ENCODE results near the gene ENGASE.
"Not testable (repeated sequence)": the region's sequence is repeated elsewhere in the genome, so short reads cannot be mapped to it uniquely, and the experiment has no call there.

ENGASE gene

GRCh38 chr17:79029327-79030009 lies 45.2 kb upstream of the ENGASE start:
- Histone ChIP-seq H3K4me1 (peaks cover 55 to 78% (median 68%) of the 10 kb centered on the region in 10 experiments), H3K27ac (no peak overlapping the region), H3K4me2 (peak overlapping the region; percentile 27 to 100 (median 46)), H3K27me3 (peaks cover 13 to 24% (median 21%) of the 10 kb centered on the region in 11 experiments), H3K9me3 (replicated peaks in 1 of 11) (no peaks in the 10 kb centered on the region), H3K4me3 (no peak overlapping the region), H3K9ac (0 out of 22 replicates have a peak overlapping the region, but pooled peaks of 1 of the 11 experiments have one; percentile 18), H3K36me3 (no peaks in the 10 kb centered on the region), H4K20me1 (peaks cover 0 to 8% (median 0%) of the 10 kb centered on the region in 11 experiments; a peak in 2 of 22 replicates)
- TF ChIP-seq Cebpa-rat (IDR thresholded peaks at IDR 0.05) = no peak

GRCh38 chr17:79030636-79031035 lies 44.0 kb upstream of the ENGASE start:
- not testable (repeated sequence) for H3K9me3 ChIP-seq (replicated peaks in 1 of 11); H4K20me1 ChIP-seq; H3K9ac ChIP-seq; H3K27ac ChIP-seq; H3K4me3 ChIP-seq; H3K36me3 ChIP-seq
- Histone ChIP-seq H3K27me3 (peaks cover 1 to 12% (median 9%) of the 10 kb centered on the region in 11 experiments; a peak in 20 of 22 replicates), H3K4me1 (peaks cover 46 to 78% (median 66%) of the 10 kb centered on the region in 10 experiments), H3K4me2 (peak overlapping the region in 3 of 11 experiments; percentile 7 to 100 (median 24); a peak in 3 of 22 replicates)

GRCh38 chr17:79031996-79032875 lies 42.4 kb upstream of the ENGASE start:
- peaks cover 0 to 4% (median 0%) of the 10 kb centered on the region in 11 experiments; a peak in 1 of 22 replicates for H4K20me1 ChIP-seq
- no peaks in the 10 kb centered on the region for H3K27me3 ChIP-seq
- no peak overlapping the region for H3K4me2 ChIP-seq
- H3K9ac ChIP-seq = no peak overlapping the region
- H3K4me3 ChIP-seq = no peak overlapping the region
- H3K9me3 ChIP-seq (replicated peaks in 1 of 11) = no peaks in the 10 kb centered on the region
- H3K4me1 ChIP-seq = peaks cover 43 to 78% (median 67%) of the 10 kb centered on the region in 10 experiments
- TF ChIP-seq Cebpa-rat (IDR thresholded peaks at IDR 0.05) = no peak
- H3K27ac ChIP-seq = no peak overlapping the region
- no peaks in the 10 kb centered on the region for H3K36me3 ChIP-seq

- H3K27me3 ChIP-seq = no peaks in the 10 kb centered on the region
- peaks cover 34 to 78% (median 63%) of the 10 kb centered on the region in 10 experiments for H3K4me1 ChIP-seq
- peaks cover 0 to under 1% (median 0%) of the 10 kb centered on the region in 11 experiments; a peak in 1 of 22 replicates for H4K20me1 ChIP-seq
- no peak for TF ChIP-seq Cebpa-rat (IDR thresholded peaks at IDR 0.05)
- H3K4me3 ChIP-seq = no peak overlapping the region
- H3K9ac ChIP-seq = no peak overlapping the region
- no peaks in the 10 kb centered on the region for H3K36me3 ChIP-seq
- H3K9me3 ChIP-seq (replicated peaks in 1 of 11) = no peaks in the 10 kb centered on the region
- peak overlapping the region in 3 of 11 experiments; percentile 85 to 91 (median 86); a peak in 5 of 22 replicates for H3K4me2 ChIP-seq
- no peak overlapping the region for H3K27ac ChIP-seq
Observed at GRCh38 chr17:79033046-79033616, 41.5 kb upstream of the ENGASE start.

- H3K36me3 ChIP-seq = no peaks in the 10 kb centered on the region
Observed at GRCh38 chr17:79033741-79034501, 40.7 kb upstream of the ENGASE start.

DNA sequence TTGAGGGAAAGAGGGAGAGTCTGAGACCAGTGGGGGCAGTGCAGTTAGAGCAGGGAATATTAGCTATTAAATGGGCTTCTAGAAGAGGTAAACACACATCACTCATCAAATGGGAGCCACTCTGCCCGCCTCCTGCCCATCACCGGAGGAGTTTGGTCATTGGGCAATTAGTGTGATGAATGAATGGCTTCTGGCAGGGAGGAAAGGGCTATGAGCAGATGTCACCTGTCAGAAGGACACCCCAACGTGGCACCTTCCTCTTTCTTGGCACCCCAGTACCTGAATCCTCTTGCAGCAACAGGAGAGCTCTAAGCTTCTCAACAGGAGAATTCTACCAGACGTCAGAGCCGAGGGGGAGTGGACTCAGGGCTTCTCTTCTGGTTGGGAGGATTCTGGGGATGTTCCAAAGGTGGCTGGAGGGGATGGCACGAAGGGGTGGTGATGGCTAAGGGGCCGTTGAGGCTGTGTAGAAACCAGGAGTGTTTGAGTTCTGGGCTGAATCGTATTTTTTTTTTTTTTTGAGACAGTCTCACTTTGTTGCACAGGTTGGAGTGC lies 39.6 kb upstream of the ENGASE start:
- no peak overlapping the region; a peak in 1 of 22 replicates for H3K27ac ChIP-seq
- TF ChIP-seq Cebpa-rat (IDR thresholded peaks at IDR 0.05) = no peak
- peak overlapping the region in 8 of 11 experiments; percentile 24 to 92 (median 86); a peak in 14 of 22 replicates for H3K4me2 ChIP-seq
- no peaks in the 10 kb centered on the region for H3K27me3 ChIP-seq
- no peaks in the 10 kb centered on the region for H3K36me3 ChIP-seq
- peaks cover 15 to 78% (median 59%) of the 10 kb centered on the region in 10 experiments for H3K4me1 ChIP-seq
- no peak overlapping the region for H3K4me3 ChIP-seq
- H3K9me3 ChIP-seq (replicated peaks in 1 of 11) = no peaks in the 10 kb centered on the region
- no peaks in the 10 kb centered on the region for H4K20me1 ChIP-seq
- no peak overlapping the region for H3K9ac ChIP-seq

More at GRCh38 chr17:79033741-79034501, 40.7 kb upstream of the ENGASE start:
- Histone ChIP-seq H3K4me1 (peaks cover 26 to 78% (median 63%) of the 10 kb centered on the region in 10 experiments), H3K27me3 (no peaks in the 10 kb centered on the region), H3K4me2 (peak overlapping the region in 8 of 11 experiments; percentile 10 to 92 (median 86); a peak in 13 of 22 replicates), H3K4me3 (no peak overlapping the region), H3K27ac (no peak overlapping the region), H3K9me3 (replicated peaks in 1 of 11) (no peaks in the 10 kb centered on the region), H3K9ac (no peak overlapping the region), H4K20me1 (no peaks in the 10 kb centered on the region; a peak in 1 of 22 replicates)
- no peak for TF ChIP-seq Cebpa-rat (IDR thresholded peaks at IDR 0.05)

- Histone ChIP-seq H3K36me3 (no peaks in the 10 kb centered on the region), H4K20me1 (no peaks in the 10 kb centered on the region), H3K9ac (no peak overlapping the region), H3K27me3 (no peaks in the 10 kb centered on the region), H3K9me3 (replicated peaks in 1 of 11) (no peaks in the 10 kb centered on the region), H3K4me3 (no peak overlapping the region; a peak in 1 of 20 replicates), H3K27ac (peak overlapping the region in 6 of 11 experiments; percentile 38 to 87 (median 57); a peak in 9 of 22 replicates), H3K4me2 (peak overlapping the region in 10 of 11 experiments; percentile 43 to 92 (median 84); a peak in 17 of 22 replicates), H3K4me1 (peaks cover 8 to 78% (median 56%) of the 10 kb centered on the region in 10 experiments)
- TF ChIP-seq Cebpa-rat (IDR thresholded peaks at IDR 0.05) = no peak
Observed at GRCh38 chr17:79035686-79036085, 38.9 kb upstream of the ENGASE start.

GRCh38 chr17:79036181-79036580 lies 38.4 kb upstream of the ENGASE start:
- H3K4me1 ChIP-seq = peaks cover 8 to 82% (median 56%) of the 10 kb centered on the region in 10 experiments; a peak in 19 of 20 replicates
- TF ChIP-seq Cebpa-rat (IDR thresholded peaks at IDR 0.05) = no peak
- H3K4me2 ChIP-seq = peak overlapping the region; percentile 8 to 92 (median 82); a peak in 20 of 22 replicates
- no peaks in the 10 kb centered on the region for H3K9me3 ChIP-seq (replicated peaks in 1 of 11)
- H3K9ac ChIP-seq = peak overlapping the region in 2 of 11 experiments; percentile 35 to 73; a peak in 2 of 22 replicates
- H3K27ac ChIP-seq = peak overlapping the region in 9 of 11 experiments; percentile 29 to 87 (median 46); a peak in 13 of 22 replicates
- no peaks in the 10 kb centered on the region for H3K36me3 ChIP-seq
- peak overlapping the region in 1 of 10 experiments; percentile 43; a peak in 3 of 20 replicates for H3K4me3 ChIP-seq
- H3K27me3 ChIP-seq = no peaks in the 10 kb centered on the region
- H4K20me1 ChIP-seq = no peaks in the 10 kb centered on the region

Data from BLaER1 treated with 17β-estradiol and CSF1 and Interleukin-3, amounts not matched to agents 10 nM and 100 nM (cell line).